WTC11 (cell line): Measurements from ENCODE around the gene BLID. TPM values are rescaled to one million over a fixed set of nuclear protein-coding genes. Genes with fewer than 3 reads are reported as not detected.

Source experiments
- ATAC-seq: fragments of 200-7000 bp; cut with Tn5 transposase; 2 replicates; pipeline ENCODE4 v1.10.0; 2021; ENCODE audit warnings: mild to moderate bottlenecking, moderate library complexity
- CTCF ChIA-PET: fragments of 300-600 bp; sonication (Branson Sonifier 250); formaldehyde crosslinking; loops from one replicate; lab custom pipeline; 2021; ENCODE audit warnings: antibody characterized with exemption; lab: Charles Lee
- POLR2A ChIA-PET: fragments of 350-600 bp; sonication (Branson Sonifier 250); formaldehyde crosslinking; loops from one replicate; lab custom pipeline; 2021; ENCODE audit warnings: antibody characterized with exemption; lab: Charles Lee
- DNase-seq: peaks from one replicate; pipeline ENCODE4 v3.0.0; 2021; ENCODE audit warnings: low spot score
- H3K27ac Mint-ChIP-seq: 2 replicates; pipeline ENCODE4 v1.8.0; 2021; ENCODE audit warnings: mixed read lengths
- H3K27me3 Mint-ChIP-seq: 2 replicates; pipeline ENCODE4 v1.8.0; 2021; ENCODE audit warnings: low read depth, mild to moderate bottlenecking, moderate library complexity, mixed read lengths
- H3K36me3 Mint-ChIP-seq: 2 replicates; pipeline ENCODE4 v1.8.0; 2021; ENCODE audit warnings: mixed read lengths
- H3K4me1 Mint-ChIP-seq: 2 replicates; pipeline ENCODE4 v1.8.0; 2022; ENCODE audit warnings: mixed read lengths
- H3K4me3 Mint-ChIP-seq: 2 replicates; pipeline ENCODE4 v1.8.0; 2021; ENCODE audit warnings: mild to moderate bottlenecking, moderate library complexity, mixed read lengths
- H3K9me3 Mint-ChIP-seq: 2 replicates; pipeline ENCODE4 v1.8.0; 2021; ENCODE audit warnings: mixed read lengths
- GABPB1 ChIP-seq: sonication (generic); formaldehyde crosslinking; IDR thresholded peaks from 2 replicates; pipeline ENCODE4 v1.8.1; 2023; ENCODE audit warnings: mild to moderate bottlenecking, missing genetic modification reagents
- GRHL2 ChIP-seq: fragments of 250-450 bp; sonication (Bioruptor Pico); IDR thresholded peaks from 2 replicates; pipeline ENCODE4 v1.8.0; 2022; ENCODE audit warnings: mild to moderate bottlenecking, moderate library complexity; ENCODE audit not compliant: insufficient replicate concordance, severe bottlenecking
- GTF2I ChIP-seq: fragments of 250-450 bp; sonication (Bioruptor Pico); conservative IDR thresholded peaks from 2 replicates; pipeline ENCODE4 v1.4.0; 2021; ENCODE audit warnings: mild to moderate bottlenecking
- IRF2 ChIP-seq: sonication (generic); formaldehyde crosslinking; IDR thresholded peaks from 2 replicates; pipeline ENCODE4 v1.8.0; 2022; ENCODE audit warnings: low read depth, missing genetic modification reagents, borderline replicate concordance
- MXD4 ChIP-seq: fragments of 250-450 bp; sonication (Bioruptor Pico); IDR thresholded peaks from 2 replicates; pipeline ENCODE4 v1.8.0; 2021; ENCODE audit warnings: mild to moderate bottlenecking, moderate library complexity, borderline replicate concordance
- NFATC4 ChIP-seq: fragments of 250-450 bp; sonication (Bioruptor Pico); IDR thresholded peaks from 2 replicates; pipeline ENCODE4 v1.9.0; 2021; ENCODE audit warnings: mild to moderate bottlenecking
- NFYB ChIP-seq: sonication (generic); formaldehyde crosslinking; conservative IDR thresholded peaks from 2 replicates; pipeline ENCODE4 v1.8.0; 2022; ENCODE audit warnings: low read depth, missing genetic modification reagents
- NR1H2 ChIP-seq: sonication (generic); formaldehyde crosslinking; IDR thresholded peaks from 2 replicates; pipeline ENCODE4 v1.9.0; 2021; ENCODE audit warnings: mild to moderate bottlenecking, moderate library complexity, missing genetic modification reagents
- NR2C2 ChIP-seq: sonication (generic); formaldehyde crosslinking; IDR thresholded peaks from 2 replicates; pipeline ENCODE4 v1.8.0; 2022; ENCODE audit warnings: mild to moderate bottlenecking, missing genetic modification reagents
- SP1 ChIP-seq: sonication (generic); formaldehyde crosslinking; conservative IDR thresholded peaks from 2 replicates; pipeline ENCODE4 v1.8.1; 2022; ENCODE audit warnings: missing genetic modification reagents
- TCF7 ChIP-seq: sonication (generic); formaldehyde crosslinking; IDR thresholded peaks from 2 replicates; pipeline ENCODE4 v1.8.0; 2022; ENCODE audit warnings: mild to moderate bottlenecking, low read depth, missing genetic modification reagents, moderate library complexity
- ZNF121 ChIP-seq: sonication (generic); formaldehyde crosslinking; IDR thresholded peaks from 2 replicates; pipeline ENCODE4 v1.8.0; 2023; ENCODE audit warnings: missing genetic modification reagents
- ZNF138 ChIP-seq: sonication (generic); formaldehyde crosslinking; conservative IDR thresholded peaks from 2 replicates; pipeline ENCODE4 v1.8.1; 2022; ENCODE audit warnings: mild to moderate bottlenecking, moderate library complexity, missing genetic modification reagents
- ZNF219 ChIP-seq: sonication (generic); formaldehyde crosslinking; IDR thresholded peaks from 2 replicates; pipeline ENCODE4 v1.8.0; 2023; ENCODE audit warnings: missing genetic modification reagents, mild to moderate bottlenecking, borderline replicate concordance
- total RNA-seq: library from RNA; stranded (reverse); gene quantifications from 3 replicates; pipeline ENCODE4 v1.2.3, GENCODE V29; 2021
- TF ChIP-seq, protein P1 (sequence below): sonication (generic); formaldehyde crosslinking; IDR thresholded peaks from 2 replicates; pipeline ENCODE4 v1.8.0; 2022; ENCODE audit warnings: missing genetic modification reagents
- TF ChIP-seq, protein P2 (sequence below): sonication (generic); formaldehyde crosslinking; IDR thresholded peaks from 2 replicates; pipeline ENCODE4 v1.8.1; 2023; ENCODE audit warnings: mild to moderate bottlenecking, moderate library complexity, missing genetic modification reagents
- TF ChIP-seq, protein P3 (sequence below): sonication (generic); formaldehyde crosslinking; IDR thresholded peaks from 2 replicates; pipeline ENCODE4 v1.8.1; 2022; ENCODE audit warnings: mild to moderate bottlenecking, moderate library complexity, missing genetic modification reagents
- TF ChIP-seq, protein P4 (sequence below): sonication (generic); formaldehyde crosslinking; IDR thresholded peaks from 2 replicates; pipeline ENCODE4 v1.8.0; 2023; ENCODE audit warnings: missing genetic modification reagents
- TF ChIP-seq, protein P5 (sequence below): sonication (generic); formaldehyde crosslinking; IDR thresholded peaks from 2 replicates; pipeline ENCODE4 v1.8.1; 2022; ENCODE audit warnings: low read depth, mild to moderate bottlenecking, moderate library complexity, missing genetic modification reagents, borderline replicate concordance

BLID gene
- total RNA-seq, 1 experiment from 2014 or later = not detected

DNA sequence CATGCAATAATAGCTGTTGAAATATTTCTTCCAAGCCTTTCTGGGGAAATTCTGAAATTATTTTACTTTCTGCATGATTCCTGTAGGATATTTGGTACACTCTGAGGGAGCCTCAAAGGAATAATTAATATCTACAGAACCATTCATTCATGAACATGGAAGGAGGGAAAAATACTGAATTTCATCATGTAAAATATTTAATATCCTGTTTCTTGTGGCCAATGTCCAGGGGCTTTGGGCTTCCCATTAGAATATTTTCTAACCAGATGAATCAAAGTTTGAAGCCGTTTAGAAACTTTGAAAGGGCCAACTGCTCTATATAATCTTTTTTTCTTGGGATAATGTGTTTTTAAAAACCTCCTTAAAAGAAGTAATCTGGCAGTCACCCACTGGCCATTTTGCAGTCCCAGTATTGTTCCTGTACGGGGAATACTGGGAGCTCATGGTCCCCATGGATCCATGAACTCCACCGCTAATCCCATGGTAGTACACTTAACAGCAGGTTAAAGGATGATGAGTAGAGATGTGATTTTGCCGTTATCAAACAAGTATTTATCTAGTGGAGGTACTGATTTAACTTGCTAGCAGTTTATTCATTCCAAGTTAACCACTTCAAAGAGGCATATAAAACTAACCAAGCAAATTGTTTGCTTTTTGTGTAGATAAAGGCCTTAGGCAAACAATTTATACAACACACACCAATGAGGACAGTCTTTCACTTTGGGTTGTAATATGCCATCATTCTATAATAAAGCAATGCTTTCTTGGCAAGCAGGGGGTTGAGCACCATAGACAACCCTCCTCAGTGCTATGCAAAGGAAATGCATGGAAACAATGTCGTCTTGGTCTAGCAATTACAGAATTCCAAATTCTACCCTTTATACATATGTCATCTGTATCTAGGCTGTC is 34.5 kb upstream of the BLID start:
- ChIA-PET POLR2A (no interaction called here), CTCF (no interaction called here)

DNA sequence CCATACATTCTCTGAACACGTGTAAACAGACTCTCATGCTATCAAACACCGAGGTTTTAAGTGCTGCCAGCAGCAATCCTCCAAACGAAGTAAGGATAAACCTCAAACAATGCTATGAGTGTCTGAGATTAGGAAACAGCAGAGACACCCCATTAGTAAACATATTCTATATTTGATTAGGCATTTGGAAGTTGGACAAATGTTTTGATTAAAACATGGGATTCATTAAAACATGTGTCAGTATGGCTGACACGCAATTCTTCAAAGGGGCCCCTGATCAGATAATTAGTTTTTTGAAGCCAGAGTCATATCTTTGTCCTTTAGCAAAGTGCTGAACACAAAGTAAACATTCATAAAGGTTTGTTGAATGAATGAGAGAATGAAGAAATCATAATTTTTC is 33.2 kb upstream of the BLID start:
- POLR2A ChIA-PET = no interaction called here

More for the DNA sequence above, 34.5 kb upstream of the BLID start:
- Mint-ChIP-seq H3K4me1 (peaks cover 9% of the 10 kb centered on the region), H3K4me3 (no peak overlapping the region), H3K27ac (no peak overlapping the region), H3K36me3 (no peaks in the 10 kb centered on the region), H3K9me3 (no peaks in the 10 kb centered on the region), H3K27me3 (no peaks in the 10 kb centered on the region; the same call in 1 of the 2 replicates)
- no peak for TF ChIP-seq GTF2I
- ATAC-seq = no peak
- no peak for DNase-seq

DNA sequence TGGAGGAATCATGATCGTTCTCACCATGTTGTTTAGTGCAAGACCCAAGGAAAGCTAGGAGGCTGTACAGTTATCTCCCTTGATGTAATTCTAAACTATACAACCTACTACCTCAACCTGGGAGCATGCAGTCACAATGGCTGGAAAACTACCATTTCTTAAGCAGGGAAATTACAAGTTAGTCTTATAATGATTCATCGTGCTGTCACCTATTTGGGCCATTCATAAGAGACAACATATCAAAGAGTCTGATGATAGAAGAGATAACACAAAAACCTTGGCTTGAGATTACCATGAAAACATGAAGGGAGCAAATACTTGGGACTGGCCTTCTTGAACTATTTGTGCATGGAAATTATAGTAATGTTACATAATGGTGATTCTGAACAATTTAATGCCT is 30.5 kb upstream of the BLID start:
- no peaks in the 10 kb centered on the region for H3K9me3 Mint-ChIP-seq
- no peak overlapping the region for H3K4me3 Mint-ChIP-seq
- DNase-seq (no peak), ATAC-seq (no peak)
- peaks cover 16% of the 10 kb centered on the region for H3K27me3 Mint-ChIP-seq
- no peaks in the 10 kb centered on the region for H3K4me1 Mint-ChIP-seq
- no peaks in the 10 kb centered on the region for H3K36me3 Mint-ChIP-seq
- ChIA-PET POLR2A (no interaction called here), CTCF (no interaction called here)
- no peak overlapping the region for H3K27ac Mint-ChIP-seq
- TF ChIP-seq NR2C2 (CRISPR knock-in tag) (no peak), ZNF219 (CRISPR knock-in tag) (no peak), GABPB1 (CRISPR knock-in tag) (no peak), NFYB (CRISPR knock-in tag) (no peak), ZNF138 (CRISPR knock-in tag) (no peak), IRF2 (CRISPR knock-in tag) (no peak), NR1H2 (no peak)
- TF ChIP-seq, protein P1, sequence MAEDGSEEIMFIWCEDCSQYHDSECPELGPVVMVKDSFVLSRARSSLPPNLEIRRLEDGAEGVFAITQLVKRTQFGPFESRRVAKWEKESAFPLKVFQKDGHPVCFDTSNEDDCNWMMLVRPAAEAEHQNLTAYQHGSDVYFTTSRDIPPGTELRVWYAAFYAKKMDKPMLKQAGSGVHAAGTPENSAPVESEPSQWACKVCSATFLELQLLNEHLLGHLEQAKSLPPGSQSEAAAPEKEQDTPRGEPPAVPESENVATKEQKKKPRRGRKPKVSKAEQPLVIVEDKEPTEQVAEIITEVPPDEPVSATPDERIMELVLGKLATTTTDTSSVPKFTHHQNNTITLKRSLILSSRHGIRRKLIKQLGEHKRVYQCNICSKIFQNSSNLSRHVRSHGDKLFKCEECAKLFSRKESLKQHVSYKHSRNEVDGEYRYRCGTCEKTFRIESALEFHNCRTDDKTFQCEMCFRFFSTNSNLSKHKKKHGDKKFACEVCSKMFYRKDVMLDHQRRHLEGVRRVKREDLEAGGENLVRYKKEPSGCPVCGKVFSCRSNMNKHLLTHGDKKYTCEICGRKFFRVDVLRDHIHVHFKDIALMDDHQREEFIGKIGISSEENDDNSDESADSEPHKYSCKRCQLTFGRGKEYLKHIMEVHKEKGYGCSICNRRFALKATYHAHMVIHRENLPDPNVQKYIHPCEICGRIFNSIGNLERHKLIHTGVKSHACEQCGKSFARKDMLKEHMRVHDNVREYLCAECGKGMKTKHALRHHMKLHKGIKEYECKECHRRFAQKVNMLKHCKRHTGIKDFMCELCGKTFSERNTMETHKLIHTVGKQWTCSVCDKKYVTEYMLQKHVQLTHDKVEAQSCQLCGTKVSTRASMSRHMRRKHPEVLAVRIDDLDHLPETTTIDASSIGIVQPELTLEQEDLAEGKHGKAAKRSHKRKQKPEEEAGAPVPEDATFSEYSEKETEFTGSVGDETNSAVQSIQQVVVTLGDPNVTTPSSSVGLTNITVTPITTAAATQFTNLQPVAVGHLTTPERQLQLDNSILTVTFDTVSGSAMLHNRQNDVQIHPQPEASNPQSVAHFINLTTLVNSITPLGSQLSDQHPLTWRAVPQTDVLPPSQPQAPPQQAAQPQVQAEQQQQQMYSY (CRISPR knock-in tag) = no peak
- TF ChIP-seq, protein P2, sequence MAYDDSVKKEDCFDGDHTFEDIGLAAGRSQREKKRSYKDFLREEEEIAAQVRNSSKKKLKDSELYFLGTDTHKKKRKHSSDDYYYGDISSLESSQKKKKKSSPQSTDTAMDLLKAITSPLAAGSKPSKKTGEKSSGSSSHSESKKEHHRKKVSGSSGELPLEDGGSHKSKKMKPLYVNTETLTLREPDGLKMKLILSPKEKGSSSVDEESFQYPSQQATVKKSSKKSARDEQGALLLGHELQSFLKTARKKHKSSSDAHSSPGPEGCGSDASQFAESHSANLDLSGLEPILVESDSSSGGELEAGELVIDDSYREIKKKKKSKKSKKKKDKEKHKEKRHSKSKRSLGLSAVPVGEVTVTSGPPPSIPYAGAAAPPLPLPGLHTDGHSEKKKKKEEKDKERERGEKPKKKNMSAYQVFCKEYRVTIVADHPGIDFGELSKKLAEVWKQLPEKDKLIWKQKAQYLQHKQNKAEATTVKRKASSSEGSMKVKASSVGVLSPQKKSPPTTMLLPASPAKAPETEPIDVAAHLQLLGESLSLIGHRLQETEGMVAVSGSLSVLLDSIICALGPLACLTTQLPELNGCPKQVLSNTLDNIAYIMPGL (CRISPR knock-in tag) = no peak
- TF ChIP-seq, protein P3, sequence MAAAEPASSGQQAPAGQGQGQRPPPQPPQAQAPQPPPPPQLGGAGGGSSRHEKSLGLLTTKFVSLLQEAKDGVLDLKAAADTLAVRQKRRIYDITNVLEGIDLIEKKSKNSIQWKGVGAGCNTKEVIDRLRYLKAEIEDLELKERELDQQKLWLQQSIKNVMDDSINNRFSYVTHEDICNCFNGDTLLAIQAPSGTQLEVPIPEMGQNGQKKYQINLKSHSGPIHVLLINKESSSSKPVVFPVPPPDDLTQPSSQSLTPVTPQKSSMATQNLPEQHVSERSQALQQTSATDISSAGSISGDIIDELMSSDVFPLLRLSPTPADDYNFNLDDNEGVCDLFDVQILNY (CRISPR knock-in tag) = no peak

More for the DNA sequence above, 33.2 kb upstream of the BLID start:
- H3K27me3 Mint-ChIP-seq = no peaks in the 10 kb centered on the region; the same call in none of the 2 replicates
- CTCF ChIA-PET = no interaction called here
- H3K27ac Mint-ChIP-seq = no peak overlapping the region
- no peak overlapping the region for H3K4me3 Mint-ChIP-seq
- ATAC-seq (no peak), DNase-seq (no peak)
- H3K9me3 Mint-ChIP-seq = no peaks in the 10 kb centered on the region
- H3K36me3 Mint-ChIP-seq = no peaks in the 10 kb centered on the region
- no peak for TF ChIP-seq NR1H2
- no peak for TF ChIP-seq ZNF121 (CRISPR knock-in tag)
- TF ChIP-seq, protein P4, sequence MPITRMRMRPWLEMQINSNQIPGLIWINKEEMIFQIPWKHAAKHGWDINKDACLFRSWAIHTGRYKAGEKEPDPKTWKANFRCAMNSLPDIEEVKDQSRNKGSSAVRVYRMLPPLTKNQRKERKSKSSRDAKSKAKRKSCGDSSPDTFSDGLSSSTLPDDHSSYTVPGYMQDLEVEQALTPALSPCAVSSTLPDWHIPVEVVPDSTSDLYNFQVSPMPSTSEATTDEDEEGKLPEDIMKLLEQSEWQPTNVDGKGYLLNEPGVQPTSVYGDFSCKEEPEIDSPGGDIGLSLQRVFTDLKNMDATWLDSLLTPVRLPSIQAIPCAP (CRISPR knock-in tag) = no peak
- TF ChIP-seq TCF7 (CRISPR knock-in tag) = no peak
- TF ChIP-seq NFATC4 = no peak
- no peak for TF ChIP-seq GRHL2
- TF ChIP-seq, protein P5, sequence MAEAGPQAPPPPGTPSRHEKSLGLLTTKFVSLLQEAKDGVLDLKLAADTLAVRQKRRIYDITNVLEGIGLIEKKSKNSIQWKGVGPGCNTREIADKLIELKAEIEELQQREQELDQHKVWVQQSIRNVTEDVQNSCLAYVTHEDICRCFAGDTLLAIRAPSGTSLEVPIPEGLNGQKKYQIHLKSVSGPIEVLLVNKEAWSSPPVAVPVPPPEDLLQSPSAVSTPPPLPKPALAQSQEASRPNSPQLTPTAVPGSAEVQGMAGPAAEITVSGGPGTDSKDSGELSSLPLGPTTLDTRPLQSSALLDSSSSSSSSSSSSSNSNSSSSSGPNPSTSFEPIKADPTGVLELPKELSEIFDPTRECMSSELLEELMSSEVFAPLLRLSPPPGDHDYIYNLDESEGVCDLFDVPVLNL (CRISPR knock-in tag) = no peak
- no peak for TF ChIP-seq MXD4 (CRISPR knock-in tag)
- TF ChIP-seq SP1 (CRISPR knock-in tag) = no peak
- H3K4me1 Mint-ChIP-seq = peaks cover 5% of the 10 kb centered on the region
